Subcutaneous adipose tissue (tissue), 4 donors: ENCODE results near the gene GPATCH1. TPM values are rescaled to one million over a fixed set of nuclear protein-coding genes. Genes with fewer than 3 reads are reported as not detected.

ENCODE experiments used
- CTCF ChIP-seq: fragments of 450-650 bp; IDR thresholded peaks from one replicate; pipeline ENCODE4 v1.5.1; 2016; ENCODE audit warnings: low read depth, mild to moderate bottlenecking, control low read depth, antibody characterized with exemption, moderate library complexity
- total RNA-seq, 4 donors: library from RNA; depleted of rRNA; stranded (reverse); fragments of >200 nt; gene quantifications; one replicate each; pipeline ENCODE4 v1.1.0, GENCODE V29; 2016

Gene GPATCH1
- total RNA-seq, 4 donors from 2014 or later, result 6.5 to 14.0 (median 10.5) TPM

- no peak for TF ChIP-seq CTCF
Observed at GRCh38 chr19:33047422-33047821, 33.6 kb upstream of the GPATCH1 start.

- no peak for TF ChIP-seq CTCF
Observed at GRCh38 chr19:33048806-33049676, 31.9 kb upstream of the GPATCH1 start.

GRCh38 chr19:33050110-33050509 is 30.9 kb upstream of the GPATCH1 start:
- no peak for TF ChIP-seq CTCF

GRCh38 chr19:33052352-33052972 is 28.5 kb upstream of the GPATCH1 start:
- no peak for TF ChIP-seq CTCF

- no peak for TF ChIP-seq CTCF
Observed at GRCh38 chr19:33054623-33055022, 26.4 kb upstream of the GPATCH1 start.

- no peak for TF ChIP-seq CTCF
Observed at GRCh38 chr19:33055718-33056117, 25.3 kb upstream of the GPATCH1 start.

- TF ChIP-seq CTCF, result no peak
Observed at GRCh38 chr19:33060586-33060985, 20.4 kb upstream of the GPATCH1 start.
